H1 (cell line): ENCODE data around the gene CYTL1.

ENCODE experiments used
- CTCF ChIP-seq, 3 experiments: IDR thresholded peaks; 1 replicate in 2 of 3; 2 replicates in 1 of 3; pipeline versions ENCODE4 v1.5.1 to v1.6.1; 2011; ENCODE audit warnings: low read length in 3 of 3, mild to moderate bottlenecking in 3 of 3, inconsistent platforms in 2 of 3, low read depth in 1 of 3, moderate library complexity in 1 of 3; ENCODE audit not compliant: insufficient read depth in 1 of 3; ENCODE audit errors: control extremely low read depth in 1 of 3
- GABPA ChIP-seq: IDR thresholded peaks from 2 replicates; pipeline ENCODE4 v1.6.1; 2011; ENCODE audit warnings: mild to moderate bottlenecking, low read length, moderate library complexity, borderline replicate concordance; ENCODE audit not compliant: insufficient read depth
- POLR2A ChIP-seq, 2 experiments: IDR thresholded peaks; 1 replicate in 1 of 2; 2 replicates in 1 of 2; pipeline ENCODE4 v1.6.1; 2011; ENCODE audit warnings: low read depth in 2 of 2, low read length in 2 of 2, mild to moderate bottlenecking in 2 of 2; ENCODE audit errors: control extremely low read depth in 1 of 2
- POLR2AphosphoS5 ChIP-seq: IDR thresholded peaks from 2 replicates; pipeline ENCODE4 v1.6.1; 2011; ENCODE audit warnings: low read depth, low read length
- TCF12 ChIP-seq: IDR thresholded peaks from 2 replicates; pipeline ENCODE4 v1.6.1; 2011; ENCODE audit warnings: low read depth, mild to moderate bottlenecking, low read length

- no peak for TF ChIP-seq TCF12
- no peak for TF ChIP-seq POLR2A (IDR thresholded peaks at IDR 0.05; ENCODE audit: control extremely low read depth in 1 of 2, low read depth in 2 of 2, low read length in 2 of 2)
- TF ChIP-seq CTCF (IDR thresholded peaks at IDR 0.05; ENCODE audit: control extremely low read depth in 1 of 3, insufficient read depth in 1 of 3, low read depth in 1 of 3, low read length in 3 of 3): no peak
- no peak for TF ChIP-seq GABPA
- TF ChIP-seq POLR2AphosphoS5: no peak
Measured at GRCh38 chr4:5041699-5042098, 22.4 kb upstream of the CYTL1 start.
